SK-N-MC (cell line): ENCODE measurements around the gene TUBB6.

ENCODE experiments used
- EZH2 ChIP-seq: fragments of 200-600 bp; sonication (generic); IDR thresholded peaks from one replicate; pipeline ENCODE4 v1.6.1; 2017; ENCODE audit warnings: antibody characterized with exemption
- FOXP2 ChIP-seq: optimal IDR thresholded peaks from 2 replicates; pipeline ENCODE3; 2011; ENCODE audit warnings: mild to moderate bottlenecking, moderate library complexity; ENCODE audit not compliant: insufficient read depth; ENCODE audit errors: extremely low read length, control extremely low read depth
- POLR2AphosphoS5 ChIP-seq: IDR thresholded peaks from 2 replicates; pipeline ENCODE4 v1.6.1; 2012; ENCODE audit warnings: mild to moderate bottlenecking, low read depth, low read length, borderline replicate concordance

GRCh38 chr18:12262748-12263147, 45.3 kb upstream of the TUBB6 start:
- TF ChIP-seq POLR2AphosphoS5 (no peak), EZH2 (no peak), FOXP2 (no peak)
